H9 (cell line): ENCODE measurements around the gene MED25. TPM values are rescaled to one million over a fixed set of nuclear protein-coding genes. Genes with fewer than 3 reads are reported as not detected.
A peak's percentile ranks its signal among the peaks of the same experiment; 100 is the strongest.

Source experiments
- DNase-seq: peaks from one replicate; pipeline ENCODE4 v3.0.0-alpha.2; 2017
- H2AFZ ChIP-seq: one replicate; pipeline ENCODE4 v1.6.1; 2013; ENCODE audit warnings: mild to moderate bottlenecking, low read length, control low read depth, moderate library complexity
- H2AK5ac ChIP-seq: 2 replicates; pipeline ENCODE4 v1.6.1; 2013; ENCODE audit warnings: low read length, control low read depth, mixed read lengths; ENCODE audit not compliant: insufficient read length
- H2BK120ac ChIP-seq: one replicate; pipeline ENCODE4 v1.6.1; 2013; ENCODE audit warnings: low read depth, mild to moderate bottlenecking, low read length, control low read depth, inconsistent platforms; ENCODE audit not compliant: poor library complexity, severe bottlenecking
- H2BK12ac ChIP-seq: 2 replicates; pipeline ENCODE4 v1.6.1; 2013; ENCODE audit warnings: low read length, control low read depth, mixed read lengths, low read depth; ENCODE audit not compliant: insufficient read length
- H2BK15ac ChIP-seq: 2 replicates; pipeline ENCODE4 v1.6.1; 2013; ENCODE audit warnings: low read depth, low read length, control low read depth
- H2BK20ac ChIP-seq: one replicate; pipeline ENCODE4 v1.6.1; 2013; ENCODE audit warnings: low read depth, mild to moderate bottlenecking, low read length, control low read depth, inconsistent platforms; ENCODE audit not compliant: poor library complexity, severe bottlenecking
- H2BK5ac ChIP-seq: 2 replicates; pipeline ENCODE4 v1.6.1; 2013; ENCODE audit warnings: low read length, control low read depth, mixed read lengths; ENCODE audit not compliant: insufficient read length
- H3K14ac ChIP-seq: 2 replicates; pipeline ENCODE4 v1.6.1; 2013; ENCODE audit warnings: low read length, control low read depth; ENCODE audit not compliant: insufficient read depth
- H3K18ac ChIP-seq: 2 replicates; pipeline ENCODE4 v1.6.1; 2013; ENCODE audit warnings: low read depth, mild to moderate bottlenecking, mixed read lengths, low read length, control low read depth; ENCODE audit not compliant: insufficient read length
- H3K23ac ChIP-seq: 2 replicates; pipeline ENCODE4 v1.6.1; 2013; ENCODE audit warnings: low read length, control low read depth, mixed read lengths, low read depth; ENCODE audit not compliant: insufficient read length
- H3K23me2 ChIP-seq: 2 replicates; pipeline ENCODE4 v1.6.1; 2013; ENCODE audit warnings: low read depth, mild to moderate bottlenecking, mixed read lengths, low read length, control low read depth; ENCODE audit not compliant: insufficient read length, poor library complexity, severe bottlenecking
- H3K27ac ChIP-seq: 2 replicates; pipeline ENCODE4 v1.5.1; 2013; ENCODE audit warnings: low read length, control low read depth, mixed read lengths, low read depth; ENCODE audit not compliant: insufficient read length
- H3K27me3 ChIP-seq: 2 replicates; pipeline ENCODE4 v1.6.1; 2013; ENCODE audit warnings: low read length, control low read depth, inconsistent platforms; ENCODE audit not compliant: insufficient read depth
- H3K4ac ChIP-seq: 2 replicates; pipeline ENCODE4 v1.6.1; 2013; ENCODE audit warnings: low read depth, mild to moderate bottlenecking, control low read depth, inconsistent platforms, low read length, moderate library complexity
- H3K4me1 ChIP-seq: 2 replicates; pipeline ENCODE4 v1.6.1; 2013; ENCODE audit warnings: low read length, control low read depth, inconsistent platforms; ENCODE audit not compliant: insufficient read depth
- H3K4me2 ChIP-seq: 2 replicates; pipeline ENCODE4 v1.6.1; 2013; ENCODE audit warnings: low read length, control low read depth, mixed read lengths; ENCODE audit not compliant: insufficient read length, insufficient read depth
- H3K56ac ChIP-seq: 2 replicates; pipeline ENCODE4 v1.6.1; 2013; ENCODE audit warnings: low read depth, mild to moderate bottlenecking, mixed read lengths, low read length, control low read depth; ENCODE audit not compliant: insufficient read length
- H3K79me1 ChIP-seq: 2 replicates; pipeline ENCODE4 v1.6.1; 2013; ENCODE audit warnings: low read depth, mild to moderate bottlenecking, moderate library complexity, low read length, control low read depth, inconsistent platforms; ENCODE audit not compliant: insufficient read depth, poor library complexity, severe bottlenecking
- H3K79me2 ChIP-seq: 2 replicates; pipeline ENCODE4 v1.6.1; 2013; ENCODE audit warnings: low read length, control low read depth, inconsistent platforms; ENCODE audit not compliant: insufficient read depth
- H3K9ac ChIP-seq: 2 replicates; pipeline ENCODE4 v1.6.1; 2013; ENCODE audit warnings: low read length, control low read depth, mixed read lengths; ENCODE audit not compliant: insufficient read length; ENCODE audit errors: extremely low read depth
- H3K9me3 ChIP-seq: one replicate; pipeline ENCODE4 v1.6.1; 2013; ENCODE audit warnings: low read depth, low read length, inconsistent platforms; ENCODE audit not compliant: control insufficient read depth
- H3T11ph ChIP-seq: one replicate; pipeline ENCODE4 v1.6.1; 2013; ENCODE audit warnings: mild to moderate bottlenecking, low read length, control low read depth, inconsistent platforms
- H4K20me1 ChIP-seq: one replicate; pipeline ENCODE4 v1.6.1; 2013; ENCODE audit not compliant: control insufficient read depth, insufficient read length, insufficient read depth
- H4K5ac ChIP-seq: 2 replicates; pipeline ENCODE4 v1.6.1; 2013; ENCODE audit warnings: low read depth, mild to moderate bottlenecking, mixed read lengths, low read length, control low read depth; ENCODE audit not compliant: insufficient read length
- H4K8ac ChIP-seq: replicated peaks from 2 replicates; pipeline ENCODE4 v1.6.1; 2013; ENCODE audit warnings: low read length, control low read depth, mixed read lengths, low read depth; ENCODE audit not compliant: insufficient read length
- H4K91ac ChIP-seq: 2 replicates; pipeline ENCODE4 v1.6.1; 2013; ENCODE audit warnings: low read depth, mild to moderate bottlenecking, moderate library complexity, mixed read lengths, low read length, control low read depth; ENCODE audit not compliant: insufficient read length
- H3K27ac Mint-ChIP-seq, 3 experiments: 2 replicates in 2 of 3; 3 replicates in 1 of 3; pipeline ENCODE4 v1.8.0; 2020 to 2021; ENCODE audit warnings: mixed read lengths in 3 of 3, mild to moderate bottlenecking in 1 of 3, moderate library complexity in 1 of 3
- H3K27me3 Mint-ChIP-seq: 2 replicates; pipeline ENCODE4 v1.8.0; 2021; ENCODE audit warnings: low read depth, mild to moderate bottlenecking, moderate library complexity, mixed read lengths
- H3K36me3 Mint-ChIP-seq, 3 experiments: 2 replicates in 2 of 3; 3 replicates in 1 of 3; pipeline ENCODE4 v1.8.0; 2020 to 2021; ENCODE audit warnings: low read depth in 3 of 3, mixed read lengths in 3 of 3; ENCODE audit not compliant: insufficient read depth in 1 of 3
- H3K4me1 Mint-ChIP-seq, 2 experiments: 2 replicates each; pipeline ENCODE4 v1.8.0; 2020; ENCODE audit warnings: mixed read lengths in 2 of 2
- H3K4me3 Mint-ChIP-seq, 2 experiments: 2 replicates in 1 of 2; 3 replicates in 1 of 2; pipeline ENCODE4 v1.8.0; 2020 to 2021; ENCODE audit warnings: mild to moderate bottlenecking in 2 of 2, mixed read lengths in 2 of 2, moderate library complexity in 1 of 2
- H3K9me3 Mint-ChIP-seq, 2 experiments: 2 replicates in 1 of 2; 3 replicates in 1 of 2; pipeline ENCODE4 v1.8.0; 2020; ENCODE audit warnings: mild to moderate bottlenecking in 2 of 2, mixed read lengths in 2 of 2, moderate library complexity in 1 of 2
- WGBS: extraction: QIAGEN DNeasy Blood & Tissue Kit; methylation state at CpG from one replicate; pipeline ENCODE4 v1.1.7; 2013; ENCODE audit warnings: missing lambda C conversion rate, low lambda C conversion rate, mixed read lengths; ENCODE audit not compliant: insufficient read length; ENCODE audit errors: extremely low coverage; 5-methylcytosine and 5-hydroxymethylcytosine counted together
- total RNA-seq: library from RNA; stranded (reverse); gene quantifications from 2 replicates; pipeline ENCODE4 v1.2.1, GENCODE V29; 2021
- TF ChIP-seq, protein P1 (sequence below): fragments of 200-600 bp; sonication (generic); conservative IDR thresholded peaks from 3 replicates; pipeline ENCODE4 v1.8.0; 2021; ENCODE audit warnings: antibody characterized with exemption, mild to moderate bottlenecking

The MED25 gene
- total RNA-seq, 1 experiment from 2014 or later: 77.5 TPM

DNA sequence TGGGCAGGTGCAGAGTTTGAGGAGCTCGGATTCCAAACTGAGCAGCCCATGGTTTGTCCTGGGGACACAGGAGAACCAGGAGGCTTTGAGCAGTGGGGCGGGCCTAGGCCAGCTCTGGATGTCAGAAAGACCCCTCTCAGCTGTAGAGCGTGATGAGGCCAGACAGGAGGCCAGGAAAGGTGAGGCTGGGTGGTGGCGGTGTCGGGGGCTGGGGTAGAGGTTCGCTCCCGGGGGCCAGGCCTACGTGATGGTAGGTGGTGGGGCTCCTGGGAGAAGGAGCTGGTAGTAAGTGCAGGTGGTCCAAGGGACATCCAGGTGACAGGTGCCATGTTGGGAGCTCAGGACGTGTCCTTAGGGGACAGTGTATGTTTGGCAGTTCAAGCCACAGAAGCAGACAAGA is 19.3 kb downstream of the MED25 start:
- no CpG with 5 or more reads among the region's 9 CpGs for WGBS
- H3K79me1 ChIP-seq: no peaks in the 10 kb centered on the region

More for the DNA sequence above, 19.3 kb downstream of the MED25 start:
- Histone ChIP-seq H2AFZ (no peak overlapping the region), H3K14ac (no peak overlapping the region), H3K27ac (no peak overlapping the region), H3K23me2 (no peaks in the 10 kb centered on the region), H3K4ac (no peak overlapping the region), H3K27me3 (no peaks in the 10 kb centered on the region), H2BK20ac (no peak overlapping the region), H2BK5ac (no peak overlapping the region), H2BK12ac (no peak overlapping the region), H3T11ph (no peak overlapping the region), H3K9me3 (no peaks in the 10 kb centered on the region), H4K91ac (no peak overlapping the region), H3K18ac (no peak overlapping the region), H3K9ac (no peak overlapping the region), H4K8ac (no peak overlapping the region), H2BK120ac (no peak overlapping the region), H2AK5ac (no peak overlapping the region), H2BK15ac (no peak overlapping the region), H4K5ac (no peak overlapping the region), H3K4me1 (no peaks in the 10 kb centered on the region), H3K56ac (no peak overlapping the region), H3K4me2 (no peak overlapping the region), H3K79me2 (no peaks in the 10 kb centered on the region), H3K23ac (no peak overlapping the region), H4K20me1 (no peaks in the 10 kb centered on the region)
- H3K4me1 Mint-ChIP-seq: peaks cover 0 to 5% of the 10 kb centered on the region in 2 experiments; a peak in 2 of 4 replicates
- TF ChIP-seq, protein P1, sequence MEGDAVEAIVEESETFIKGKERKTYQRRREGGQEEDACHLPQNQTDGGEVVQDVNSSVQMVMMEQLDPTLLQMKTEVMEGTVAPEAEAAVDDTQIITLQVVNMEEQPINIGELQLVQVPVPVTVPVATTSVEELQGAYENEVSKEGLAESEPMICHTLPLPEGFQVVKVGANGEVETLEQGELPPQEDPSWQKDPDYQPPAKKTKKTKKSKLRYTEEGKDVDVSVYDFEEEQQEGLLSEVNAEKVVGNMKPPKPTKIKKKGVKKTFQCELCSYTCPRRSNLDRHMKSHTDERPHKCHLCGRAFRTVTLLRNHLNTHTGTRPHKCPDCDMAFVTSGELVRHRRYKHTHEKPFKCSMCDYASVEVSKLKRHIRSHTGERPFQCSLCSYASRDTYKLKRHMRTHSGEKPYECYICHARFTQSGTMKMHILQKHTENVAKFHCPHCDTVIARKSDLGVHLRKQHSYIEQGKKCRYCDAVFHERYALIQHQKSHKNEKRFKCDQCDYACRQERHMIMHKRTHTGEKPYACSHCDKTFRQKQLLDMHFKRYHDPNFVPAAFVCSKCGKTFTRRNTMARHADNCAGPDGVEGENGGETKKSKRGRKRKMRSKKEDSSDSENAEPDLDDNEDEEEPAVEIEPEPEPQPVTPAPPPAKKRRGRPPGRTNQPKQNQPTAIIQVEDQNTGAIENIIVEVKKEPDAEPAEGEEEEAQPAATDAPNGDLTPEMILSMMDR: no peak
- peaks cover 1% of the 10 kb centered on the region; the same call in 1 of the 2 replicates for H3K27me3 Mint-ChIP-seq
- H3K4me3 Mint-ChIP-seq: no peak overlapping the region
- H3K36me3 Mint-ChIP-seq: peaks cover 21 to 70% (median 61%) of the 10 kb centered on the region in 3 experiments
- H3K9me3 Mint-ChIP-seq: no peaks in the 10 kb centered on the region
- H3K27ac Mint-ChIP-seq: peak overlapping the region in 2 of 3 experiments; percentile 53 to 57; a peak in 2 of 7 replicates
- no peak for DNase-seq
